ENCODE measurements around the gene FIGNL2. TPM values are rescaled to one million over a fixed set of nuclear protein-coding genes. Genes with fewer than 3 reads are reported as not detected.

Gene FIGNL2
- total RNA-seq, 1 donor from 2014 or later: not detected

GRCh38 chr12:51838762-51839161 lies 9.8 kb downstream of the FIGNL2 start:
- Histone ChIP-seq H3K9me3 (no peaks in the 10 kb centered on the region), H3K27ac (no peak overlapping the region), H3K4me3 (no peak overlapping the region), H3K36me3 (no peaks in the 10 kb centered on the region), H3K27me3 (no peaks in the 10 kb centered on the region), H3K4me1 (no peaks in the 10 kb centered on the region)
- no peak for DNase-seq (ENCODE audit: low spot score in 2 of 2)
- intact Hi-C loops (cut with DNase I): no loop called here
- TF ChIP-seq CTCF (IDR thresholded peaks at IDR 0.05): no peak

- Histone ChIP-seq H3K4me3 (no peak overlapping the region), H3K36me3 (no peaks in the 10 kb centered on the region), H3K9me3 (no peaks in the 10 kb centered on the region), H3K27me3 (no peaks in the 10 kb centered on the region), H3K27ac (no peak overlapping the region), H3K4me1 (no peaks in the 10 kb centered on the region)
- DNase-seq (ENCODE audit: low spot score in 2 of 2): no peak
- TF ChIP-seq CTCF (IDR thresholded peaks at IDR 0.05): no peak
- intact Hi-C loops (cut with DNase I): no loop called here
Measured at GRCh38 chr12:51838036-51838435, 10.5 kb downstream of the FIGNL2 start.

GRCh38 chr12:51837286-51837685 lies 11.2 kb downstream of the FIGNL2 start:
- H3K27ac ChIP-seq: no peak overlapping the region
- H3K36me3 ChIP-seq: no peaks in the 10 kb centered on the region
- no peak for DNase-seq (ENCODE audit: low spot score in 2 of 2)
- no peaks in the 10 kb centered on the region for H3K9me3 ChIP-seq
- no peaks in the 10 kb centered on the region for H3K4me1 ChIP-seq
- intact Hi-C loops (cut with DNase I): no loop called here
- no peak overlapping the region for H3K4me3 ChIP-seq
- TF ChIP-seq CTCF (IDR thresholded peaks at IDR 0.05): no peak
- no peaks in the 10 kb centered on the region for H3K27me3 ChIP-seq

- Histone ChIP-seq H3K36me3 (no peaks in the 10 kb centered on the region), H3K27me3 (no peaks in the 10 kb centered on the region)
- no peak for TF ChIP-seq CTCF (IDR thresholded peaks at IDR 0.05)
Measured at GRCh38 chr12:51836827-51837173, 11.7 kb downstream of the FIGNL2 start.

GRCh38 chr12:51836041-51836826 lies 12.3 kb downstream of the FIGNL2 start:
- H3K27me3 ChIP-seq: no peaks in the 10 kb centered on the region
- intact Hi-C loops (cut with DNase I): no loop called here
- no peaks in the 10 kb centered on the region for H3K36me3 ChIP-seq
- H3K9me3 ChIP-seq: no peaks in the 10 kb centered on the region
- H3K4me1 ChIP-seq: no peaks in the 10 kb centered on the region
- H3K4me3 ChIP-seq: no peak overlapping the region
- no peak overlapping the region for H3K27ac ChIP-seq
- DNase-seq (ENCODE audit: low spot score in 2 of 2): no peak
- TF ChIP-seq CTCF (IDR thresholded peaks at IDR 0.05): no peak

More at GRCh38 chr12:51836827-51837173, 11.7 kb downstream of the FIGNL2 start:
- DNase-seq (ENCODE audit: low spot score in 2 of 2): no peak
- no peaks in the 10 kb centered on the region for H3K4me1 ChIP-seq
- no peaks in the 10 kb centered on the region for H3K9me3 ChIP-seq
- H3K27ac ChIP-seq: no peak overlapping the region
- intact Hi-C loops (cut with DNase I): no loop called here
- no peak overlapping the region for H3K4me3 ChIP-seq
